HG03103 (cell line): Measurements from ENCODE around the gene ST7.

Source experiments
- ATAC-seq: cut with Tn5 transposase; IDR thresholded peaks from one replicate; pipeline ENCODE4 v1.9.1; 2021; ENCODE audit warnings: low read depth; ENCODE audit not compliant: unreplicated experiment

Gene ST7

DNA sequence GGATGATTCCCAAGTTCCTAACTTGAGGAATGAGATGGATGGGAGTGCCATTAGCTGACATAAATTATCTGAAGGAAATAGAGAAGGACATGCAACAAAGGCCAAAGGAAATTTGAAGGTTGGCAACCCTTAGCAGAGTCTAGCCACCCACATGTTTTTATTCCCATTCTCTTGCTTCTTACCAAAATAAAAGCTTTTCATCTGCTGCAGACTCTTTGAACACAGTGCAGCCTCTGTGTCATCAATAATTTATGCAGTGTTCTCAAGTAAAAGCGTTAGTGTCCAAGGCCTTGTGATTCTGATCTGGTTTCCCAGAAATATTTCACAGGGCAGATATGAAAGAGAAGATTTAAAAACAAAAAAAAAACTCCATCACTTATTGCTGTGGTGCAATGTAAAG lies 98.5 kb downstream of the ST7 start:
- no peak for ATAC-seq

DNA sequence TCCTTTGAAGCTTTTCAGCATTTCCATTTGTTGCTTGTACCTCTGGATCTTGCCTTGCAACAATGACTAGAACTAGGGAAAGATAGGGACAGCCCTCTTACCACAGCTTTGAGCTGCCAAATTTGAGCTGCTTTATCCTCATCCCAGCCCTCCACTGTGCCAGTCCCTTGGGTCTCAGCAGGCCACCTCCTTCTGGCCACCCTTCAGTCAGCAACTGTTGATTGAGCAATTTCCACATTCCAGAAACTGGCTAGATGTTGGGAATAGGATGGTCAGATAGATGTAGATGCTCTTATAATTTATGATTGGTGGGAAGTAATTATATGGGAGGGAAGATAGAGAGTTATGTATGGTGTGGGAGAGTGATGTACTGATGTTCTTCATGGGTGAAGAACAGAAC lies 100.1 kb downstream of the ST7 start:
- no peak for ATAC-seq

DNA sequence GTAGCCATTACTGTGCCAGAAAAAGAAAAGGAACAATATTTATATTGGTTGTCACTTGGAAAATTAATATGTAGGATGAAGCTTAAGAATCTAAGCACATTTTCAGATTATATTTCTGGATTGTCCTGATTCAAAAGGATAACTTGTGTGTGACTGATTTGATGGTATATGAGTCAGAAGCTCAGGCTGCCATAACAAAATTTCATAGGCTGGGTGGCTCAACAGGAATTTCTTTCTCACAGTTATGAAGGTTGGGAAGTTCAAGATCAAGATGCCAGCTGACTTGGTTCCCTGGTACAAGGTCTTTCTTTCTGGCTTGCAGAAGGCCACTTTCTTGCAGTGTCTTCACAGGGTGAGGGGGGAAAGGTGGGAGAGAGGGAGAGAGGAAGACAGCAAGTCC lies 108.5 kb downstream of the ST7 start:
- no peak for ATAC-seq

DNA sequence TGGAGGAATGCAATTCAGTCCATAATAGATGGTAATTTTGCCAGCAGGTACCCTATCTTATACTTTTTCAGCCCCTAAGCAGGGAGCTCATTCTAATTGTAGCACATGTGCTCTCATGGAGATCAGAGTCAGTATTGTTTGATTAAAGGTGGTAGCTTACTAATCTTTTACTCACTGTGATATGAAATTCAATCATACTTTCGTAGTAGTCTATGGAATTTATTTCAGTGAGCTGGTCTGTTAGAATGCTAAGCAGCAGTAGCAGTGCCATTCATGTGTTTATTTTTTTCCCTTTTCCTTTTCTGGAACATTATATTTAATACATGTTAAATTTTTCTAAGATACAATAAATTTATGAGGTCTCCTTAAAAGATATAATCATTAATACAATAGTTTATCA lies 109.0 kb downstream of the ST7 start:
- ATAC-seq, result no peak

DNA sequence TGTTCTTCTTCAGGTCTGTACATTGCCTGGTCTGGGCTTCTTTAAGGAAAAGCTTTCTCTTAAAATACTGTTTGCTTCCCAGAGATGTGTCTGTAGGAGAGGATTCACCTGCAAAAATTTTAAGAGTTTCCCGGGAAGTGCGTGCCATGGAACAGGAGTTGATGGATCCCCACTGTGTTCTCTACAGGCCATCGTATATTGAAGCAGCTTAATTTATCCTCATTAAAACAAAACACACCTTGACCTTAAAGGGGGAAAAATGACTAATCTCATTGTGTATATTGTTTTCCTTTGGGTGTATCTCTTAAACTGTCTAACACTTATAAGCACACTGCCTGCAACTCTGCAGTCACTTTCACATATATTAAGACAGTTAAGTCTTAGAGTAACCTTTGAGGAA lies 111.4 kb downstream of the ST7 start:
- ATAC-seq, result no peak

DNA sequence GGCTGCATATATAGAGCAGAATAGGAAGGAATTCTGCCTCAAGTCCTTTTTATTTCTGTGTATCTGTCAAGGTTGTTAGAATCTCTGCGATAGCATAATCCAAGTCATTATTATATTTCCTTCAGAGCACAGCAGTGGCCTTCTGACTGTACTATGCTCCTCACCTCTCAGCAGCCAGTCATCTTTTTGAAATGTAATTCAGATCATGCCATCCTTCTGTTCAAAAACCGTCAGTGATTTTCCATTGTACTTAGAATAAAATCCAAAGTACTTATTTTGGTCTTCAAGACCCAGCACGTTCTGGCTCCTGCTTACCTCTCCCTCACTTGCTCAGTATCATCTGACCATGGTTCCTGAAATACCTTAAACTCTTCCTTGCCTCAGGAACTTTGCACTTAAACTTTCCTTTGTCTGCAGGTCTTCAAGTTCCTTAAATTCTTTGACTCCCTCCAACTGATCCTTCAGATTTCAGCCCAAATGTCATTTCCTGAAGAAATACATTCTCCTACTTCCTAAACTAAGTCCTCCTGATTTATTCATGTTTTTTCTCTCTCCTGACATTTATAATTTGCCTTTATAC lies 112.4 kb downstream of the ST7 start:
- ATAC-seq, result no peak

DNA sequence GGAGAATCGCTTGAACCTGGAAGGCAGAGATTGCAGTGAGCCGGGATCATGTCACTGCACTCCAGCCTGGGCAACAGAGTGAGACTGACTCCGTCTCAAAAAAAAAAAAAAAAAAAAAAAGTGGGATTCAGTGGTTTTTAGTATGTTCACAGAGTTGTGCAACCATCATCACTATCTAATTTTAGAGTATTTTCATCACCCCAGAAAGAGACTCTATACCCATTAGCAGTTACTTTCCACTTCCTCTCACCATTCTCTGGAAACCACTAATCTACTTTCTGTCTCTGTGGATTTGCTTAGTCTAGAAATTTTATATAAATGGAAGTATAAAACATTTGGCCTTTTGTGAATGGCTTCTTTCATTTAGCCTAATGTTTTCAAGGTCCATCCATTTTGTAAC lies 113.4 kb downstream of the ST7 start:
- ATAC-seq, result peak; percentile 59

DNA sequence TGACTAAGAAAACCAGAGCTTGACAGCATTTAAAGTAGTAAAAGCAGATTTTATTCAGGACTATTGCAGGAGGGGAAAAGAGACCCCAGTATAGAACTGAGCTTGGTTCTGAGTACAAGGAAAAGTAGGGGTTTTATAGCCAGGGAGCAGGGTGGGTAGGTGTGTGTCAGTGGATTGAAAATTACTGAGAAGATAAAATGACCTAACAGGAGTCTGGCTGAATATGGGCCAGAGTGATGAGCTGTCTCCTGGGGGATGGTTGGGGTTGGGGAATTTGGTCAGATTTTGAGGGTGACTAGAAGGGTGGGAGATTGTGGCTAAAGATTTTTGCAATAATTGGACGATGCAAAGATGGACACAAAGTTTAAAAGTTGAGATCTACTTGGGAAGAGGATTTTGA lies 114.0 kb downstream of the ST7 start:
- no peak for ATAC-seq

DNA sequence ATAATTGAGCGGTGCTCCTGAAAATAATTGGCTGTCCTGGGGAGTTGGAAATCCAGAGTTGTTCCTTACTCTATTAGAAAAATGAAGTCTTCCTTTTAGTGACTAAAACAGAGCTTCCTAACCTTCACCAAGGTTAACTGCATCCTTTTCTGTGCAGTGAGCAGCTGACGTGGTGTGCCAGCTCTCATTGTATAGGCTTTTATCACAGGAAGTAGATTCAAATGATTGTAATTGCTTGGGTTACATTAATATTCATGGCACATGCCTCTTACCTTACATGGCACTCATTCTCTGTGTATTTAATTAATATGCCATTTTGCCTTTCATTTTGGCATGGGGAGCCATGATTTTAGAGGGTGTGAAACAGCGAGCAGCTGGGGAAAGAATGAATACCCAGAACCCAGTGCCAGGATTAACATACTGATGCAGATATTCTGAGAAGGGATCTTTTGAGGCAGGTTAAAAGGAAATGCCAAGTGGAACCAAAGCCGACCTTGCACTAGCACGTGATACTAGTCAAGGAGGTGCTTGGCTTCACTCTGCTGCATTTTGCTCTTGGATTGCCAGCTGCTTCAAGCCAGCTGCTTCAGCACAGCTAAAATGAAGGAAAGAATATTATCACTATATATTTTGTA lies 115.3 kb downstream of the ST7 start:
- no peak for ATAC-seq

DNA sequence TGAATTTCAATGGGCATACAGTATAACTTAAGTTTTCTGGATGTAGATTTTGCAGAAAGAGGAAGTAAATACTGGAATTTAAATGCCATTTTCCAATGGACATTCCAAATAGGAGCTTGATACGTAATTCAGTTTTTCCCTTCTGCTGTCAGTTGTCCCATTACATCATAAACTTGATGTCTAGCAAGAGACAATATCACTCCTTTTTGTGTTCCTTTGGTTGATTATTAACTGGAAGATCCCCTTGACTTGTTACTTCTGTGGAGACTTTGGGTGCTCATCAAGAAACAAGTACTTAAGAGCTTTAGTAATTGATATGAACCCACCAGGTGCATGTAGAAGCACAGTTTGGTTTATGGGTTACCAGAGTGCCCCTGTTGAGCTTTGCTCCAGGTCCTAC lies 116.1 kb downstream of the ST7 start:
- no peak for ATAC-seq

DNA sequence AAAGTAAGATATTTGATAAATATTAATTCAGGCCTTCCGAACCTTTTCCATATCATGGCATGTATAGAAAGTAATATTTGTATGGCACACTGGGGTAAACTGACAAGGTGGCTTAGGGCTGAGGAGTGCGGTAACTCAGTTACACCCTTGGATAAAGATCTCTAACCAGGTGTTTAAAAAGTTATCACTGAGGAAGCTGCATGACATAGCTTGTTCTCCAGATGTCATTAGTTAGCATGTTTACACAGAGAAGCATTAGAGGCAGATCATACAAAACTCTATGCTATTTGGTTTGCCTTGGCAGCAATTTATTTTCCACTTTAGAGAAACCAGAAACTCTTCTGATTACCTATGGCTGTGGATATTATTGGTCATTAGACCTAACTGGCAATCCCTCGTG lies 118.2 kb downstream of the ST7 start:
- no peak for ATAC-seq

DNA sequence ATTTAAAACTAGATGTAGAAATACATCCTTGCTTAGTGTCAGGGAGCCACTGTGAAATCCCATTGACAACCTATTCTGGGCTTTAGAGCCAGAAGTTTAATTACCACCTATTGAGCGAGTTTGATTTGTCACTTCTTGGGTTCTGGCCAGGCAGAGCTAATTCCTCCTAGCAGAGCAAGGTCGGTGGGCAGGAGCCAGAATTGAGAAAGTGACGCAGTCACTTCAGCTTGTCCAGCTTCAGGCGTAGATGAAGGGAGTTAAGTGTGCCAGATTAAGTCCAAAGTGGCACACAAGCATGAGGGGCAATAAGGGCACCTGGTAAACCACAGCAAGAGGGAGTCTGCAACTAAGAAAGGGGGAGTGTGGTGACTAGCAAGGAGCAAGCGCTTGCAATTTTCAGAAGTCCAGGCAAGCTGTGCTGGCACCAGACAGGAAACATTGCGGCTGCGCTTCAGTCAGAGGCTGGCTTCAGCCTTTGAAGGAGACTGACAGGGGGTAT lies 119.4 kb downstream of the ST7 start:
- ATAC-seq, result no peak

DNA sequence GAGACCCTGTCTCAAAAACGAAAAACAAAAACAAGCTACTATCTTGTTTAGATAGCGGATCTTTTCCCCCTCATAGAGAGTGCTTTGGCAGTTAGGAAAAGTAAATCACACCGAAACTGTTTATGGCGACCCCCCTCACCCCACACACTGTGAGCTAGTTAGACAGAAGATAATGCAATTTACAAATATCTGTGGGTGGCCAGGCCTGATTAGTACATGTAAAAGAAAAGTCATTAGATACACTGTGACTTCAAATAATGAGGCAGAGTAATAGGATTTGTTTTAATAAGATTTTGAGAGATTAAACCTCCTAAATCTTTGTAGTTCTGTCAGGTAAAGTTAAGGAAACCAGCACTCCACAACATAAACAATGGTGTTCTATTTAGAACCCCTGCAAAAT lies 121.1 kb downstream of the ST7 start:
- ATAC-seq, result no peak

DNA sequence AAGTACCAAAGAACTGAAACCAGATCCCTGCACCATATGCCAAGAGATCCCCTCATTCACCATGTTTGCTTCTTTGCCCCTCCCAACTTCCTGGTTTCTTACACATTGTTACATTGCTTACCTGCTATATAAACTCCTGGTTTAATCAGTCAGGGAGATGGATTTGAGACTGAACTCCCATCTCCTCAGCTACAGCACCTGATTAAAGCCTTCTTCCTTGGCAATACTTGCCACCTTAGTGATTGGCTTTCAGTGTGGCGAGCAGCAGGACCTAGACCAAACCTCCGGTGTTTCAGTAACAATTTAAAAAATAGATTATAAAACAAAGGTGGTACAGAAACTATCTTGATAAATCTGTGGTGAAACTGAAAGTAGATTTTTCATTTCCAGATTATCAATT lies 122.6 kb downstream of the ST7 start:
- no peak for ATAC-seq

DNA sequence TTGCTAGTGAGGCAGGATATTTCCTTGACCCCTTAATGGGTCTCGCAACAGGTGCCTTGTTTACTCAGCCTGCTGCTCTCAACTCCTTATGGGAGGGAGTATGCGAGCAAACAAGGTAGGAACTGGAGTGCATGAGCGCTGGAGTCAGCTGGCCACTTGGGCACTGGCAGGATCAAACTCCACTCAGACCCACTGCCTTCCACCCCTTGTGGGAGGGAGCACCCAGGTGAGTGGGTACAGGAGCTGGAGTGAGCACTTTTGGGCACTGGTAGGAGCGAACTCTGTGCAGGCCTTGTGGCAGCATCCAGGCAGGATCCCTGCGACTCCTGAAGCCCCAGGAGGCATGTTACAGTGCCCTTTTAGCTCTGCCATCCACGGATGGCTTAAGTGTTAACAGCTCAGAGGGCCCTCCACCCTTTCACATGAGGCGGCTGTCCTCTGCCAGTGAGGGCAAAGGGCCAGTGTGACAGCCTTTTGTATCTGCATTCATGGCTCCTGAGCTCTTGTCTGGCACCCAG lies 123.2 kb downstream of the ST7 start:
- no peak for ATAC-seq

DNA sequence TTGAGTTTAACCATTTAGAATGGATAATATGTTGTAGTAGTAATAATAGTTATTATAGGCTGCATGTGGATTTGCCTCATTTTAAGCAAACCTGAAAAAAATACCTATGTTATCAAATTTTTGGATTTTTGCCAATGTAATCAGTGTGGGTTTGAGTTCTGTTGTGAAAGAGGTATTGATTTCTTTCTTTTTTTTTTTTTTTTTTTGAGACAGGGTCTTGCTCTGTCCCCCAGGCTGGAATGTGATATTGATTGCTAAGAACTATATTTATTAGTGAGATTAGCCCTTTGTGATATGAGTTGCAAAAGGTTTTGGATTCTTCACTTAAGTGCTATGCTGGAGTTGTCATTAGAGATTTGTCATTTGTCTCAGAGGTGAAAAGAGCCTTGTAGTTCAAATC lies 124.4 kb downstream of the ST7 start:
- ATAC-seq, result no peak

DNA sequence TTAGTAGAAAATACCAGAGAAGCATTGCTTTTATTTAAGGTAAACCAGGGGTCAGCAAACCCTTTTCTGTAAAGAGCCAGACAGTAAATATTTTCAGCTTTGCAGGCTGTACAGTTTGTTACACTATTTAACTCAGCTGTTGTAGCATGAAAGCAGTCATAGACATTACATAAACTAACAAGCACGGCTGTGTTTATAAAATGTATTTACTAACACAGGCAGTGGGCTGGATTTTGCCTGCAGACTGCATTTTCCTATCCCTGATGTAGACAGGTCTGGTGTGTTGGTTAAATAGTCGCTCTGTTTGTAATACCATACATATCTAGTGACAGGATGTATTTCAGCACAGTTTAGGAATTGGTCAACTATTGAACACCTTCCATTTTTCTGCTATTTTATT lies 129.3 kb downstream of the ST7 start:
- ATAC-seq, result no peak

DNA sequence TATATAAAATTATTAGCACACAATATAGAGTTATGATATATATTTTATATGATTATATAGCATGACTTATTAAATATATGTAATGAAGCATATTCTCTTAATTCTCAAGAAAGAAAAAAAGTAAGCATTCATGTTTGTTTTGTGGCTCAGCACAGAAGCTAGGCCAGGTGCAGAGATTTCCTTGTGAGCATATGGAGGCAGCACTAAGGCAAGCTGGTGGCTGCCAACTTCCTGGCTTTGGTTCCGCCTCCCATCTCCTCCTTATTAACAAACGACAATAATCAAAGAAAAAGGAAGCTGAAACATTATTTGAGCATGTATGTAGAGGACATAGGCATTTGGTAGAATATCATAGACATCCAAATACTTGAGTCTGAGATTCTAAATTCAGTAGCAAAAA lies 130.3 kb downstream of the ST7 start:
- ATAC-seq, result no peak

DNA sequence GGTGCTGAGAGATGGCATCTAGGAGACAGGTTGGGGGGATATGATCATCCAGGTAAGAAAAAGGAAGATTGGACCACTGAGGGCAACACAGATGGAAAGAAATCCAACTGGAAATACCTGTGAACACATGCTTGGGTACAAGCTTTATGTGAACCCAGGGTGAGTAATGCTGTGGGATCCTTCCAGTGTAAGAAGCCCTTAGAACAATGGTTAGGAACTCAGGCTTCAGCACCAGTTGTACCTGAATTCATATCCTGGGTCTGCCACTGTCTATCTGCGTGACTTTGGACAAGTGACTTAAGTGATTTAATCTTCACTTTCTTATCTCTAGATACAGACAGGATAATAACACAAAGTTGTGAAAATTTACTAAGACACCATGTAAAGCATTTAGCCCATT lies 131.0 kb downstream of the ST7 start:
- no peak for ATAC-seq

DNA sequence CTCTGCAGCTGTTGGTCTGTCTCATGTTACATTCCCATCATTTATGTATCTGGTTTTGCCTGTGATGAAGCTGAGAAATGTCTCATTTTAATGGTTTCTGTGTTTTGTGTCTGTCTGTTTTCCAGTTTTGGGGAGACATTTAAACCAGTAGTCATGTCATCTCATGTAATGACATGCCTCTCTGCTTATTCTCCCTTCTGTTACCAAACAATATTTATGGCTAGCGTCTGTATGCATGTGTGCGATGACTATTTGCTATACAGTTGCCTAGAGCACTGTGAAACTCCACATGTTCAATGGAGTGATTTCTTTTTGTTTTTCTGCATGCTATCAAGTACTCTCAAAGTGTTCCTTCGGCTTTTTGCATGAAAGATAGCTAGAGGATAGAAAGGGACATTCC lies 132.0 kb downstream of the ST7 start:
- no peak for ATAC-seq

DNA sequence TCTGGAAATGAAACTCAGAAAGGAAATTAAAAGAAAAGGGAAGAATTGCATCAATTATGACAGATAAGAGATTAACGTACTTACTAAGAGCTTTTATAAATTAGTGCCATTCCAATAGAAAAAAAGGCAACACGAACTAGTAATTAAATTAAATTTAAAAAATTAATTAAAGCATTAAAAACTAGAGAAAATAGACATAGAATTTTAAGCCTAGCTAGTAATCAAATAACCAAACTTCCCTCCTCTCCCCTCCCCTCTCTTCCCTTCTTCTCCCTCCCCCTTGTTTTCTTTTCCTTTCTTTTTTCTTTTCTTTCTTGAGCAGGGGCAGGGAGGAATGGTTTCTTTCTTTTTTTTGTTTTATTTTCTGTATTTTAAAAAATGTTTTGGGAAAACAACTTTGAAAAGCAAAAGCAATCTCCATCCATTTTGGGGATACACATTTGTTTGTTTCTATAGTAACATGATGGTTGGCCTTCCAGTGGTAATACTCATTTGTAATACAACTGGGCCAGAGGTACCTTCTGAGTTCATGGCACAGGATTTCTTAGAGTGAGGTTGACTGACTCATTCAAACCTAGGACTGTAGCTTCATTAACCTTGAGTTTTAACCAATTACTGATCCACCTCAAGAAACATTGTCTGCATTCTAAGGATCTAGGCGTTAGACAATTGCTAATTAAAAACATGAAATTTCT lies 132.6 kb downstream of the ST7 start:
- ATAC-seq, result no peak

DNA sequence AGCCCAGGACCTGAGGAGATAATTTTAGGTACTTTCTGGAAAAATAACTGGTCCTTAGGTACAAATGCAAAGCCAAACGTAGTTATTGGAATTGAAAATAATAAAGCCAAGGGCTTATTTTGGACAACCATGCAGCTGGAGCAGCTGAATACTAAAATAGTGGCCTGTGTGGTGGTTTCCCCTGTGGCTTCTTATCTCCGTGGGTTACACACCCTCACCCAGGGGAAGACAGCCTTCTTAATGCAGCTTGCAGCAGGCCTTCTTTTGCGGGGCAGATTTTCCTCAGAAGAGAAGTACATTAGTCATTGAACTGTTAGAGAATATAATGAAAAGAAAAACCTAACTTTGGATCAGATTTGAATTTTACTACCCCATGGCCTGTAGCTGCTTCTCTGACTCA lies 133.5 kb downstream of the ST7 start:
- no peak for ATAC-seq
